ENCODE results near the gene SHISA6.
A peak's percentile ranks its signal among the peaks of the same experiment; 100 is the strongest.
"Not testable (repeated sequence)": the region's sequence is repeated elsewhere in the genome, so short reads cannot be mapped to it uniquely, and the experiment has no call there.

Gene SHISA6

GRCh38 chr17:11267999-11268575 is 27.1 kb downstream of the SHISA6 start:
- DNase-seq: no peak

GRCh38 chr17:11269210-11269609 is 28.2 kb downstream of the SHISA6 start:
- no peak for DNase-seq

DNA sequence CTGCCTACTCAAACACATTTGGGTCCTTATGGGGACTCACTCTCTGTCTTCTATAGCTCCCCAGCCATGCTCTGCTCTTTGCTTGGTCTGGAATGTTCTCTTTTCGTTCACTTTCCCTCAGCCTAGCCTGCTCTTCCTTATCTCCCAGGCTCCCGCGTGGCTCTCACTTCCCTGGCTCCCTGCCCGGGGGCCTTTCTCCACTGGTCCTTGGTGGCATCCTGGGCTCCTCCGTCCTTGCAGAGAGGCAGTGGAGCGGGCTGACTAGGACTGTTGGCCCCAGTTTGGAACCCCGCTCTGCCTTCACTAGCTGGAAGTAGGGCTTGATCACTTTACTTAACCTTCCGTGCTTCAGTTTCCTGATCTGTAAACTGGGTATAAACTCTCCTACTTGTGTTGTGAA is 31.2 kb downstream of the SHISA6 start:
- DNase-seq: no peak

DNA sequence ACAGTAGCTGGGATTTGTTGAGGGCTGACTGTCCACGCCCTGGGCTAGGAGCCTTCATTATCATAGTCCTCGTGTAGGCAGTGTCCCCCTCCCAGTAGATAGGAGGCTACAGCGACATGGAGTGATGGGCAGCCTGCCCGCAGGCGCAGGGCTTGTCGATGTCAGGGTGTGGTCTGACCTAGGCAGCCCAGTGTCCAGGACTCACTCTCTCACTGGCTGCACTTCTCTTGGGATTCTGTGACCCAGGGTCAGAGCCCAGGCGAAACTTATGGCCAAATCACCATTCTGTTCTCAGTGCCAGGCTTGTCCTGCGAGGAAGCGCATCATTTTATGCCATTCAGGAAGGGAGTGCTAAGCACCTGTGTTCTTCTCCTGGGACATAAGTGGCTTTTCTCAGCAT is 32.6 kb downstream of the SHISA6 start:
- no peak for DNase-seq

- no peak for DNase-seq
Measured at GRCh38 chr17:11274106-11274505, 33.1 kb downstream of the SHISA6 start.

DNA sequence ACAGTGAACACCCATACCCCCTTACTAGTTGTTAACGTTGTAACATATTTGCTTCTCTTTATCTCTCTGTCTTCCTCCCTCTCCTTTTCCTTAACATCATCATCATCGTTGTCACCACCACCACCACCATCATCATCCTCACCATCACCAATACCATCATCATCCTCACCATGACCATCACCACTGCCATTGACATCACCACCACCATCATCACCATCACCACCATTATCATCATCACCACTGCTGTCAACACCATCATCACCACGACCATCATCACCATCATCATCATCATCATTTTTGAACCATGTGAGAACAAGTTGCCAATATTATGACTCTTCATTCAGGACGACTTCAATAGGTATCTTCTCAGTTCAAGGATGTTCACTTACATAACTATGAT is 35.5 kb downstream of the SHISA6 start:
- DNase-seq: no peak

GRCh38 chr17:11278186-11278991 is 37.4 kb downstream of the SHISA6 start:
- no peak for DNase-seq

DNA sequence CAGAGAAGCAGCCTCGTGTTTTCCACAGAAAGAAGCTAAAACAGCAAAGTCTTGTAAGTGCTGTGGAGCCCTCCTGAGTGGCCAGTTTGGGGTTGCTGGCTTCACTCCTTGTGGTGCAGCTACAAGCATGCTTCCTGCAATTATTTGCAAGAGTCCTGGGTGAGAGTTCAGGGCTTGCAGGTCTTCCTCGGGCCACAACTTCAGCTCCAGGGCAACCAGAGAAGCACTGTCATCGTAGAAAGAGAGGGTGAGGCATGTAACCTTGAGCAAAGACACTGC is 37.9 kb downstream of the SHISA6 start:
- DNase-seq: no peak

DNA sequence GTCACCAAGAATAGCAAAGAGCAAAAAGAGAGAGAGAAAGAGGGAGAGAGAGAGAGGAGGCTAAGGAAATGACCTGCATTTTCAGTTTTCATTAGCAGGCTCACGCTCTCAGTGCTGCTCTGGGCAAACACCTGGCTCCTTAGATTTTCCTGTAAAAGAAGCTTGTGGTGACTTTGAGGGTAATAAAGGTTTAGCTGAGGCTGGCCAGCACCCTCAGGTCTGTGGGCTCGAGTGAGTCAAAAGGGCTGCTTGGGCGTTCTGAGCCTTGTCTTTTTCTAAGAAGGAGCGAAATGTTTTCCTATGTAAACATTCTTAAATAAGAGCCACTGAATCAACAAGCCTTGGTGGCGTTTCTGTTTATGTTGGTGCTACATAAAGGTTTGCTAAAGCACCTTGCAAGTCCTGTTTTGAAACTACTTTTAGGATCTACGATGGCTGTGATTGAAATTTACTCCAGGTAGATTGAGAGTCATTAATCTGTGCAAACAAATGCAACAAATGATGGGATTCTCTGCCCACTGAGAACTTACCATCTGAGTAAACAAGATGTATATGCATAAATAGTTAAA is 38.8 kb downstream of the SHISA6 start:
- DNase-seq: no peak

DNA sequence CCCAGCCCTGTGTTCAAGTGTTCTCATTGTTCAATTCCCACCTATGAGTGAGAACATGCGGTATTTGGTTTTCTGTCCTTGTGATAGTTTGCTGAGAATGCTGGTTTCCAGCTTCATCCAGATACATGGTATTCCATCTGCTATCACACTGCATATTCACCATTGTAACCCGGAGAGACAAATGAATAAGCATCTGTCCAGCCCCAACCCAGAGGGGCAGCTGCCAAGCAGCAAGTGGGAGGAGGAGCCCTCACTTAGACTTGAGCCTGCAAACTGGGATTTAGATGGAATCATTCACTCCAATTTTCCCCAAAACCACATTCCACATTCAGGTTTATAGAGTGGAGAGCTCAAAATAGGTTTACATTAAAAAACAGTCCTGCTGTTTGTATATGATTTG is 41.6 kb downstream of the SHISA6 start:
- no peak for DNase-seq

DNA sequence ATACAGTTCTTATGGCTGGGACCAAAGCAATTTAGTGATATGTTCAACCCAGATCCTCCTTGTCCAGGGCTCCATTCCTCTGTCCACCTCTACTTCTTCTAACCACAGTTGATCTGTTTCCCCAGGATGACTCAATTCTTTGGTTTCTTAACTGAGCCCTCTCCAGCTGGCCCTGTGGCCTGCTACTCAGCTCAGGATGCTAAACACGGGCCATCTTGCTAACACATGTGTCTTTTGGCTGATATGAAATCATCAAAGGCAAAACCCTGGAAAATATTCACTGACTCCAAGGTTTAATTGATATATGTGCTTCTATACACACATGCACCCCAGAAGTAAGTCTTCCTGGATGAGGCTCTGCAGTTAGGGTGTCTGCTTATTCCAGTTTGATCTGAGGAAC is 43.8 kb downstream of the SHISA6 start:
- no peak for DNase-seq

GRCh38 chr17:11285946-11286345 is 44.9 kb downstream of the SHISA6 start:
- DNase-seq: no peak

DNA sequence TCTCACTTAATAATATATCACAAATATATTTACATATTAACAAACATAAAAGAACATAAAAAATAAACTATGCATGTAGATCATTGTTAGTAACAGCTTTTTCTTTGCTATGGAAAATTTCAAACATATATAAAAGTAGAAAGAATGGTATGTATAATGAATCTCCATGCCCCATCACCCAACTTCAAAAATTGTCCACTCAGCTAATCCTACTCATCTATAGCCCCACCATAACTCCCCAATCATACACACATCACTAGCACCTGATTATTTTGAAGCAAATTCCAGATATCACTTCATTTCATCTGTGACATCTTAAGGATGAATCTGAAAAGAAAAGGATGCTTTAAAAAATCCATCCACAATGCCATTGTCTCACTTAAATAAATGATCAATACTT is 46.8 kb downstream of the SHISA6 start:
- DNase-seq: no peak

- DNase-seq: no peak
Measured at GRCh38 chr17:11290814-11291213, 49.8 kb downstream of the SHISA6 start.

DNA sequence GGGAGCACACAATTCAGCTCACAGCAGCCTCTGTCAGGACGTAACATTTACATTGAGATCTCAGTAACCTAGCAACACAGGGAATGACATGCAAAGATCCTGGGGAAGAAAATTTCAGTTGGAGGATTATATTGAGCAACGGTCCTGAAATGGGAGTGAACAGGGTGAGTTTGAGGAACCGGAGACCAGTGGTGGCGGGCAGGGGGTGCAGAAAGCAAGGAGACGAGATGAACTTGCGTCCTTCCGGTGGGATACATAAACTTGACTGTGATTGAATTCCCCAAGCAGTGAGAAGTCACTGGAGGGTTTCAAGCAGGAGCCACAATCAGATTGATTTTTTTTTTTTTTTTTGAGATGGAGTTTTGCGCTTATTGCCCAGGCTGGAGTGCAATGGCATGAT is 51.5 kb downstream of the SHISA6 start:
- DNase-seq: no peak

GRCh38 chr17:11293480-11293879 is 52.5 kb downstream of the SHISA6 start:
- no peak for DNase-seq

DNA sequence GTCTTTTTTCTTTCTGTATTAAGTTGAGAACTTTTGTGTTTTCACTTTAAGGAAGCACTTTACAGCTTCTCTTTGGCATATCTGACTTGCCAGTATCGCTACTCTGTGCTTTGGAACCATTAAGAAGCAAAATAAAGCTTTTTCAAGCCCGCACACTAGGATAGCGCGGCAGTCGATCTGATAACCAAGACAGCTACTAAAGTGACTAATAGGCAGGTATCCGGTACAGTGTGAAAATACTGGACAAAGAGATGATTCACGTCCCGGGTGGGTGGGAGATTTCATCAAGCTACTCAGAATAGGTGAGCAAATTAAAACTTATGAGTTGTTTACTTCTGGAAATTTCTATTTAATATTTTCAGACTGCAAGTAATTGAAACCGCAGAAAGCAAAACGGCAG is 53.8 kb downstream of the SHISA6 start:
- DNase-seq: no peak

GRCh38 chr17:11296994-11297393 is 56.0 kb downstream of the SHISA6 start:
- DNase-seq: peak in 1 of 2 experiments; percentile 3

DNA sequence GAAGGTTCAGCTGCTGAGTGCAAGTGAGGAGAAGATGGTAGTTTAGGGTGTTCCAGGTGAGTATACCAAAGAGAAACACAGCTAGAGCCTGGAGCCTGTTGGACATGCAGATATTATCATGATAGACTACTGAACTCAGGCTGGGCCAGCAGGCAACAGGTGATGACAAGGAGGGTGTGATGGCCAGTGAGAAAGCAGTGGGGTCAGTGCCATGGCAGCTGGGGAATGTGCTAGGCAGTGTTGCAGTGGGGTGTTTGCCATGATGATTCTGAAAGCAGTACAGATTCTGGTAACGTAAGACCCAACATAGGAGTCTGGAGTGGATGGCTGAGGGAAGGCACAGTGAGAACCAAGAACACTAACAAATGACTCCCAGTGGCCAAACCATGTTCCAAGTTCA is 57.4 kb downstream of the SHISA6 start:
- DNase-seq: no peak

- DNase-seq: no peak
Measured at GRCh38 chr17:11300201-11300600, 59.2 kb downstream of the SHISA6 start.

DNA sequence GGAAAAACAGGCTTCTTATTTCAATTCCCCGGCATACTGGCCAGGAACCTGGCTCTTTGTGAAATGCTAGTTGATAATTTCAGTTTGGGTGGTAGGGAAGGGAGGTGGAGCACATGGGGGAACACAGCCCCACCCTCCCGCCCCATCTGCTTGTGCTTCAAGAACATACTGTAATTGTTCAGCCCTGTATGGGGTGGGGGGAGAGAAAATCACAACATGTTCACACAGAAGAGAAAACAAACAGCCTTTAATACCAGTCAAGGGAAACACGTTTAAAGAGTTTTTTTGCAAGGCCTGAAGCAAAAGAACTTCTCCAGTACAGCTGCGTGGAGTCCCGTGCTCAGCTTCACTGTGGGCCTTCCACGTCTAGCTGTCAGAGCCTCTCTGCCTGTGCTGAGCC is 59.7 kb downstream of the SHISA6 start:
- no peak for DNase-seq

- not testable (repeated sequence) for DNase-seq
Measured at GRCh38 chr17:11301874-11302273, 60.9 kb downstream of the SHISA6 start.

GRCh38 chr17:11302401-11303186 is 61.6 kb downstream of the SHISA6 start:
- DNase-seq: no peak
